ENCODE measurements around the gene NAA15. TPM values are rescaled to one million over a fixed set of nuclear protein-coding genes. Genes with fewer than 3 reads are reported as not detected.

Gene NAA15
- total and polyA plus RNA-seq, 2 of the 8 experiments (the other 6 are each of a cell fraction or from before 2014, with no cell fraction given), result 9.7 to 124 TPM

DNA sequence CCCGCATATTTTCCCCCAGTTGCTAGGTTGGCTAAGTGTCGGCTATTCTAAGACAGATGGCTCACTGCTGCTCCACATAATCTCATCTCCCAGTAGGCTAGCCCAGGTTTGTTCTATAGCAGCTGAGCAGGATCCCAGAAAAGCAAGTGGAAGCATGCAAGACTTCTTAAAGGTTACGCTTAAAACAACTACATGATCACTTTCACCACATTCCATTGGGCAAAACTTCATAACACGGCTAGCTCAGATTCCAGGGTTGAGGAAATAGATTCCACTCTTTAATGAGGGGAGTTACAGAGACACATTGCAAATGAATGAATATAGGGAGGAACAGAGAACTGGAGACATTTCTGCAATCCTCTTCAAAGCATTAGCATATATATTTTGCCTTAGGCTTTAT is 139.7 kb downstream of the NAA15 start:
- Histone ChIP-seq H3K79me2 (ENCODE audit: control insufficient read depth in 1 of 2, insufficient read depth in 2 of 2, low read length in 2 of 2) (no peaks in the 10 kb centered on the region), H2BK120ac (replicated peaks; ENCODE audit: low read depth, low read length) (no peak overlapping the region), H3K4me1 (replicated peaks in 1 of 4; ENCODE audit: control insufficient read depth in 3 of 4, insufficient read depth in 4 of 4, low read length in 3 of 4) (no peaks in the 10 kb centered on the region), H3K56ac (replicated peaks; ENCODE audit: insufficient read length, low read depth, low read length) (no peak overlapping the region), H3K79me1 (ENCODE audit: low read depth, low read length) (no peaks in the 10 kb centered on the region; the same call in 1 of the 2 replicates), H3K23ac (ENCODE audit: insufficient read length) (no peak overlapping the region), H2BK15ac (ENCODE audit: low read length) (no peak overlapping the region), H2BK5ac (ENCODE audit: low read depth, low read length) (no peak overlapping the region), H3K18ac (ENCODE audit: extremely low read depth, low read length) (no peak overlapping the region), H2AK5ac (ENCODE audit: low read depth, low read length) (no peak overlapping the region), H3K27ac (ENCODE audit: low read depth, low read length) (no peak overlapping the region), H3K23me2 (ENCODE audit: low read depth, low read length) (no peaks in the 10 kb centered on the region), H4K91ac (replicated peaks; ENCODE audit: insufficient read length, low read length) (no peak overlapping the region), H3K4me2 (ENCODE audit: insufficient read depth in 1 of 2, low read depth in 2 of 2, low read length in 2 of 2) (no peak overlapping the region), H4K5ac (ENCODE audit: insufficient read length, low read depth, low read length) (no peak overlapping the region), H3K27me3 (replicated peaks in 1 of 4; ENCODE audit: control insufficient read depth in 3 of 4, extremely low read depth in 1 of 4, insufficient read depth in 3 of 4, low read length in 3 of 4) (no peaks in the 10 kb centered on the region), H2AFZ (ENCODE audit: low read length) (no peak overlapping the region), H3K36me3 (ENCODE audit: control insufficient read depth in 2 of 4, insufficient read depth in 4 of 4, low read length in 3 of 4) (no peaks in the 10 kb centered on the region), H3K9me3 (ENCODE audit: insufficient read depth in 2 of 2, low read depth in 1 of 2, low read length in 1 of 2) (no peaks in the 10 kb centered on the region; a peak in 1 of 4 replicates), H3K4me3 (ENCODE audit: extremely low read depth in 1 of 4, insufficient read depth in 2 of 4, low read depth in 3 of 4, low read length in 4 of 4) (no peak overlapping the region), H3K14ac (ENCODE audit: insufficient read length) (no peak overlapping the region), H3K4ac (replicated peaks; ENCODE audit: insufficient read length, low read depth, low read length) (no peak overlapping the region), H2BK12ac (ENCODE audit: low read depth, low read length) (no peak overlapping the region), H4K8ac (ENCODE audit: extremely low read depth, insufficient read depth, low read length) (no peak overlapping the region), H4K20me1 (replicated peaks in 1 of 2; ENCODE audit: control insufficient read depth in 1 of 2, insufficient read depth in 2 of 2, low read length in 2 of 2) (no peaks in the 10 kb centered on the region), H3K9ac (replicated peaks in 1 of 4; ENCODE audit: extremely low read depth in 1 of 4, low read depth in 3 of 4, low read length in 3 of 4) (no peak overlapping the region), H2BK20ac (ENCODE audit: low read length) (no peak overlapping the region)
- 89% methylated on average over 4 of the region's 4 CpGs; no CpG with 5 or more reads in 1 of the 2 experiments for WGBS, 2 experiments (ENCODE audit: extremely low coverage in 1 of 2, insufficient coverage in 1 of 2, insufficient read length in 1 of 2, insufficient replicate concordance in 2 of 2, low coverage in 1 of 2, low lambda C conversion rate in 2 of 2, missing lambda C conversion rate in 1 of 2)
- ChIA-PET POLR2A (ENCODE audit: partially characterized antibody) (interaction anchor here (2.2 to 3.3 kb wide), 2 partner anchors 8 to 13 kb away, joined by 5 to 11 read pairs; partner anchors contain the start of gene RAB33B), CTCF (ENCODE audit: partially characterized antibody) (interaction anchor here (0.6 to 0.7 kb wide), 2 partner anchors 20 to 132 kb away, joined by 3 to 4 read pairs; no protein-coding TSS in a partner anchor)
- DNase-seq (ENCODE audit: low read depth in 1 of 2, low spot score in 2 of 2) (no peak), FAIRE-seq (no peak)
- TF ChIP-seq GABPA (IDR thresholded peaks at IDR 0.05; ENCODE audit: borderline replicate concordance, insufficient read depth, low read length) (no peak), JUN (IDR thresholded peaks at IDR 0.05; ENCODE audit: low read depth, low read length) (no peak), POU5F1 (IDR thresholded peaks at IDR 0.05; ENCODE audit: low read depth, low read length) (no peak), TBP (IDR thresholded peaks at IDR 0.05; ENCODE audit: low read depth, low read length) (no peak), KDM4A (IDR thresholded peaks at IDR 0.05; ENCODE audit: low read depth, low read length, severe bottlenecking) (no peak)

Data from H1 (cell line).